Posterior vena cava (tissue), 2 donors: ENCODE measurements around the gene LCLAT1. TPM values are rescaled to one million over a fixed set of nuclear protein-coding genes. Genes with fewer than 3 reads are reported as not detected.
"Not testable (repeated sequence)": the region's sequence is repeated elsewhere in the genome, so short reads cannot be mapped to it uniquely, and the experiment has no call there.

ENCODE experiments used
- DNase-seq: peaks from one replicate; pipeline ENCODE4 v3.0.0-alpha.2; 2020; ENCODE audit warnings: low spot score
- intact Hi-C, 2 donors: fragments of 100-400 bp; cut with DNase I; formaldehyde crosslinking; loops; one replicate each; pipeline versions ENCODE4 v1.14.1 to v1.14.2; 2022 to 2023
- total RNA-seq, 2 donors: library from RNA; stranded (reverse); fragmentation: NEBNext Ultra II Directional; extraction: Animal tissue kit (Norgen Biotek cat#: 25700); gene quantifications; one replicate each; pipeline ENCODE4 v1.2.1, GENCODE V29; 2021
- donor health status: DM: yes; HTN: yes; CAD: no.
- donor health status: DM: yes; HTN: yes; CAD: no.

The LCLAT1 gene
- total RNA-seq, 2 donors from 2014 or later, result 22.3 to 43.3 TPM

DNA sequence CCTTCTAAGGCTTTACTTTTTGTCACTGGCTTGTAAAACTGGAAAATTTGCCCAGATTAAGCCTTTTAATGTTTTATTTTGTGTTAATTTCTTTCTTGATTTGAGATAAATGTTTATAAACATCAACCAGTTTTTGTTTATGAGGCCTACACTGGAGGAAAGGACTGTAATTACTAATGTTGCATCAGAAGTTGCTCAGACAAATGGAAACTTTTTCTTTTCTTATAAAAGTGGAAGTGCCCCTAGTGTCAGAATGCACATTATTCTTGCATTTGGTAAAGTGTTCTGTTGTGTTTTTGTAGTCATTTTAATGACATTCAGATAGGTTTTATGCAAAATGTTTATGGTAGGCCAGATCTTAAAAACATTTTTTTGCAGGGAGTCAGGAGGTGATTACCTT is 25.3 kb downstream of the LCLAT1 start:
- no peak for DNase-seq
- intact Hi-C loops, result no loop called here

DNA sequence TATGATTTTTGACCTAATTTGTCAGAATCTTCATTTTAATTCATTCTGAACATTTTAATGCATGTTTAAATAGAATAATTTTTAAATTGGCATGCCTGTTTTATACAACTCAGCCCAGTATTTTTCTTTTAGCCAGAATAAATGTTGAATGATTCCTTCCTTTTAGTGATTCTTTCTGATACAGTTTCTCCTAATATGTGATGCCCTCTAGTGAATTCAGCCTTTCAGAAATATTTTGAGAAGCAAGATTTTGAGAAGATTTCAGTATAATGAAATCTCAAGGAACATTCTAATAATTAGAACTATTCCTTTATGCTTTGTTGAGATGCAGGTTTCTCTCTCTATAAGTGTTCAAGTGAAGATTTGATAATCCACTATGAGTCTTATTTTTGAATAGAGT is 28.5 kb downstream of the LCLAT1 start:
- intact Hi-C loops, result no loop called here

DNA sequence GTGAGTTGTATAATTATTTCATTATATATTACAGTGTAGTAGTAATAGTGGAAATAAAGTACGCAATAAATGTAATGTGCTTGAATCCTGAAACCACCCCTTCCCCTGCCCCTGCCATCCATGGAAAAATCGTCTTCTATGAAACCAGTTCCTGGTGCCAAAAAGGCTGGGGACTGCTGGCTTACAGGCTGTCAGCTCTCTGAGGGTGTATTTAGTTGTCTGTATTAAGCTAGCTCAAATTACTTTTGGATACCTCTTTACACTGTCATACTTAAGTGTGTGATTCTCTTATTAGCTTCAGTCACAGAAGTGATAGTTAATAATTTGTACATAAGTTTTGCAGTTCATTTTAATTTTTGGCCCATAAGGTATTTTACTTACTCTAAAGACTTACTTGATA is 29.6 kb downstream of the LCLAT1 start:
- intact Hi-C loops, result no loop called here
- no peak for DNase-seq

More for the DNA sequence above, 28.5 kb downstream of the LCLAT1 start:
- no peak for DNase-seq

DNA sequence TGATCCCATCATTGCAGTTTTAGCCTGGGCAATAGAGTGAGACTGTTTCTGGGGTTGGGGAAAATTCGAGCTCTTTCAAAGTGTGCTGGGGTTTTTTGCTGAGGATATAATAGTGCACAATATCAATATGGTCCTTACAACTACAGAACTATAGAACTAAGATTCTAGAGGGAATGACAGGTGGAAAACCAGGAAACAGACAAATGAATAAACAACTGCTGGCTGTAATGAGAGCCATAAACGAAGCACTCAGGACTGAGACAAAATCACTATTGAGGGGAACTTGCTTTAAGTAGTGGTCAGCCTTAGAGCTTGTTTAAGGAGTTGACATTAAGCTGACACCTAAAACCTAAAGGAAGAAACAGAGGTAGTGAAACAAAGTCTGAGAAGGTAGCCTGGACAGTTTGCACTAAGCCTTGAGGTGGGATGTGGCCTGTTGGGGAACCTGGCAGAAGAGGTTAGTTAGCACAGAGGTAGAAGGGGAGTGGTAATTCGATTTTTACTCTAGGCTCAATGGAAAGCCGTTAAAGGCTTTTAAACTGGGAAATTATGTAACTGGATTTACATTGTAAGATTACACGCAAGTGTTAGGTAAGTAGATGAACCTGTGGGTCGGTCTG is 33.8 kb downstream of the LCLAT1 start:
- DNase-seq, result no peak
- intact Hi-C loops, result no loop called here

DNA sequence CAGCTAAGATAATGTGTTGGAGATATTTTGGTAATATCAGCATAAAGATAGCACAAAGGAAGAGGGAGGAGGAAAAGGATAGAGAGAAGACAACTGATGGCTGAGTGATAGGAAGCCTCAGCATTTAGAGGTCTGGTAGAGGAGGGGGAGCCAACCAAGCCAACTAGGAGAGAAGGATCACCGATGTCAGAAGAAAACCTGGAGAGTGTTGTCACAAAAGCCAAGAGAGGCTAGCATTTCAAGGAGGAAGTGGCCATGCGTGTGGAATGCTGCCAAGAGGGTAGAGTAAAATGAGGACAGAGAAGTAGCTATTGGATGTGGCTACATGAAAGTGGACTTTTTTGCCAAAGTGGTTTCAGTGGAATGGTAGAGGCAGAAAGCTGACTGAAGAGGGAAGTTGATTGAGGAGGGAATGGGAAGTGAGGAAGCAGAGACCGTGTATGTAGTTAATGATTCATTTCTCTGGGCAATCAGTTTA is 34.3 kb downstream of the LCLAT1 start:
- intact Hi-C loops, result no loop called here
- DNase-seq, result no peak

DNA sequence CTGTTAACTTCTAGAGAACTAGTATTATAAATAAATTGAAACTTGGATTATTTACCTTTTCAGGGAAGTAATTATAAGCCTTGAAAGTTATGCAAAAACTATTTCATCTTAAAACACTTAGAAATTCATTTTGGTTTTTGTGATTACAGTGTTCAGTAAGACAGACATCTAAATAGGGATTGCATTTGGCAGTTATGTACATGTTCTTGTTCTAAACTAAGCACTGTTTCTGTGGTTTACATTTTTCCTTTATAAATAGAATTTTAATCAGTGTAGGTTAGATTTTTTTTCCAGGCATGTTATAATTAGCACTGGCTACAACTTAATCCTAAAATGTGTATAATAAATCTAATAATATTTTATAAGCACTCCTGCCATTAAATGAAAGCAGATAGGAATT is 35.0 kb downstream of the LCLAT1 start:
- intact Hi-C loops, result no loop called here
- DNase-seq, result no peak

DNA sequence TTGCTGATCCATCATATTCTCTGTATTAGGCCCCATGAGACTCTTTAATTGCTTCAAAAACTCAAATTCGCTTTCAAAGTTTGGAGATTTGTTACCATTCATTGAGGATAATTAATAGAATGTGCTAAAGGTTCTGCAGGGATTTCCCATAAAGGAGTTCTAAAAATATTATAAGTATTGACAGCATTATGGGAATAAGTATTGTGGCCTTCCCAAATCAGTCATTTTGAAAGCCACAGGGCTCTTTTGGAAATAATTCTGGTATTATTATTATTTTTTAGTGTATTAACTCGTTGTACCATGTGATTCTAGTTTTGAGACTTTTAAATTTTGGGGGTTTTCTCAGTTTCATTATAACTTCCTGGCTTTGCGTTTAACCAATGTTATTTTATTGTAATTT is 37.1 kb downstream of the LCLAT1 start:
- DNase-seq, result no peak
- intact Hi-C loops, result no loop called here

DNA sequence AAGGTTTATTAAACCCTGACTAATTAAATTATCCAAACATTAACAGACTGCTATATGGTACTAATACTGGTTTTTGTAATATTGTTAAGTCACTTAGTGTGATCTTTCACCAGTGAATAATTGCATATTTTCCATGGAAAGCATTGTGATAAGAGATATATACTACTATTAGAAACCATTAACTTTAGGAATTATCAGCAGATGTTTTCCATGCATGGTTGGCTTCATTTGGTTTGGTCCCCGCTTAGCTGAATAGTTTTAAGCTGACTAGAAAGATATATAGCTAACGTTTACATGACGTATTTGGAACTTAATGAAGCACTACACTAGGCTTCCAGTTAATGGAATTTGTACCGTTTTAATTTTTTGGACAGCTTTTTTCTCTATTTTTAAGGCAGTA is 37.9 kb downstream of the LCLAT1 start:
- intact Hi-C loops, result no loop called here
- DNase-seq, result no peak

DNA sequence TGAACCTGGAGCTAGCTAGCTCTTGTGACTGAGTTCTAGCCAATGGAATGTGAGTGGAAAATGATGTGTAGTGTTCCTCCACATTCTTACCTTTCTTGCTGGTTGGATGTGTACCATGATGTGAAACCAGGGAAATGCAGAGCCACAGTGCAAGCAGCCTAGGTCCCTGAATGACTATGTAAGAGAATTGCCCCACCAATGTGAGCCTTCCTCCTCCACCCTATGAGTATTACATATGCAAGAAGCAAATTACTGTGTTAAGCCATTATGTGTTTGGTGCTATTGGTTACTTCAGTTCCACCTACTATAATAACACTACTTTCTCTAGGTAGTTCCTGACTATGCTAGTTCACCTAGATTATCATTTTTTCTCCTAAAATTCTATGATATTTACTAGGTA is 39.6 kb downstream of the LCLAT1 start:
- DNase-seq, result no peak
- intact Hi-C loops, result no loop called here

DNA sequence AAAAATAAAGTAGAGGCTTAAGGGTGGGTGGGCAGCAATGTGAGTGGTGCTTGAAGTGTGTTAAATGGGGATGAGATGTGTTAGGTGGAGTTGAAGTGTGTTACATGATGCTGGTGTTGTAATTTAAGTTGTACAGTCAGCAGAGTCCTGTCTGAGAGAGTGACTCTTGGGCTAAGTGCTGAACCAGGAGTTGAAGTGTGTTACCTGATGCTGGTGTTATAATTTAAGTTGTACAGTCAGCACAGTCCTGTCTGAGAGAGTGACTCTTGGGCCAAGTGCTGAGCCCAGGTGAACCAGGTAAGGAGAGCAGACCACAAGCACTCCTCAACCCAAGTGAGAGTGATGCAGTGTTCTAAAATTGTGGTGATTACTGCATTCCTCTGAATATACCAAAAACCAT is 40.6 kb downstream of the LCLAT1 start:
- no peak for DNase-seq
- intact Hi-C loops, result no loop called here

DNA sequence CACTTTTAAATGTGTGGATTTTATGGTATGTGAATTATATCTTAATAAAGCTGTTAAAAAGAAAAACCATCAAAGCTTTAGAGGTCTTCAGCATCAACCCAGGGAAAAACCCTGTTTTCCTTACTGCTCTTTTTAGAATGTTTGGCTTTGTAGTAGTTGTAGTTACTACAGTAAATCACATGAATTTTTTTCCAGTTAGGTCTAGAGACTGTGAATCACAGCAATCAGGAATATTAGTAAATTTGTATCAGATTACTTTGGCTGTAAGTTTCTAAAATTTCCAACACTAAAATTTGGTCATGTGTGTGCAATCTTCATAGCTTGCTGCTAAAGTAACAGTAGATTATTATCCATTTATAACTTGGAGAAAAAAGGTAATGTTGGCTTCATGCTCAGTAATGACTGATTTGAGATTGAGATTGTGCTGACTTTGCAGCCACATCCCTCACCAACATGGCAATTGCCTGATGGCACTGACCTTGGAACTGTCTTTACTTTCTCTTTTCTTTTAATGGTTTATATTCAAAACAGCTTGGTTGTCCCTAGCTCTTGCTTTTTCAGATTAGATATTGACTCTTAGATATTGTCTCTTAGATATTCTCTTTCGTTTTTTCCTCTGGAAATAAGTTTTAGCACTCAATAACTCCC is 41.1 kb downstream of the LCLAT1 start:
- DNase-seq, result no peak
- intact Hi-C loops, result no loop called here

DNA sequence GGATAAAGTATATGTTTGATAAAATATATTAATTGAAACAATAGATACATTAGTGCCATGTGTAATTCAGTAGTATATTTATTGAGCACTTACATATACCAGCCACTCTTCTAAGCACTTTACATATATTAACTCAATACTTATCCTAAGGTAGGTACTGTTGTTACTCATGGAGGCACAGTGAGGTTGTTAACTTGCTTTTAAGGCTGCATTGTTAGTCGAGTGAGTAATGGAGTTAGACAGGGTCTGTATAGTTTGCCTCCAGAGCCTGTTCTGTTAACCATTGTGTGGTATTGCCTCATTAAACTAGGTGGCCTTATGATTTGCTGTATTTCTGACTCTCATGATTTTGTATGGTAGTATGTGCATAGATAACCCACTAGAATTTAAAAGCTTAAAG is 44.2 kb downstream of the LCLAT1 start:
- intact Hi-C loops, result loop anchor here in 1 of 2 donors (10.0 kb wide), 1 partner anchor 204 kb away; no protein-coding TSS in a partner anchor
- no peak for DNase-seq

DNA sequence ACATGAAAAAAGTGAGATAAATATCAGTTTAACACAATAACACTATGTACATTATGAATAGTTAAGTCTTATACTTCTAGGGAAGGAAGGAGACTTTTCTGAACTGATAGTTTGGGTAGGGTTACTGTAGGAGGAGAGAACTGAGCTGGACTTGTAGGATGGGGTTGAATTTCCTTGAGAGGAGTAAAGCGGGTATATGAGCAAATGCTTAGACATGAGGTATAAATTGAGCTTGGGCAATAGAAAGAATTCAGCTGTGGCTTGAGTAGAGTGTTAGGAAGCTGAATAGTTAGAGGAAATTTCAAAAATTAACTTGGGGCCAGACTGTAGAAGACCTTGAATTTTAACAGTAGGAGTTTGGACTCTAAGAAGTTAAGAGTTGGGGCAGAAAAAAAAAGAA is 45.1 kb downstream of the LCLAT1 start:
- no peak for DNase-seq

DNA sequence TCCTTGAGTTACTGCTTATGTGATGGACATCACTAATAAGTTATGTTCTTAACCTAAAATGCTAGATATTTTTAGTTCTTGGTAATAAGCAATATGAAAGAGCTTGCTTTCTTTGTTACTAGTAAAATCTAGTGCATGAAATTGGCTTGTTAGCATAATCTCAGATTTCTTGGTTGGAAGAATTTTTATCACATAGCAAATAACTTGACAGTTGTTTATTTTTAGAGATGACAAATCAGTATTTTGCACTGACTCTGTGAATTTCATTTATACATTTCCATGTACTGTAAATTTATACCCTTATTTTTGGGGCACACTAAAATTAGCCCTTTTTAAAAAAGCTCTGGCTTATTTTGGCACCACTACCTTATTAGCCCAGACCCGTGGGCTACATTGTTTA is 45.6 kb downstream of the LCLAT1 start:
- intact Hi-C loops, result loop anchor here in 1 of 2 donors (10.0 kb wide), 1 partner anchor 202 kb away; no protein-coding TSS in a partner anchor

More for the DNA sequence above, 45.1 kb downstream of the LCLAT1 start:
- intact Hi-C loops, result loop anchor here in 1 of 2 donors (10.0 kb wide), 1 partner anchor 203 kb away; no protein-coding TSS in a partner anchor

DNA sequence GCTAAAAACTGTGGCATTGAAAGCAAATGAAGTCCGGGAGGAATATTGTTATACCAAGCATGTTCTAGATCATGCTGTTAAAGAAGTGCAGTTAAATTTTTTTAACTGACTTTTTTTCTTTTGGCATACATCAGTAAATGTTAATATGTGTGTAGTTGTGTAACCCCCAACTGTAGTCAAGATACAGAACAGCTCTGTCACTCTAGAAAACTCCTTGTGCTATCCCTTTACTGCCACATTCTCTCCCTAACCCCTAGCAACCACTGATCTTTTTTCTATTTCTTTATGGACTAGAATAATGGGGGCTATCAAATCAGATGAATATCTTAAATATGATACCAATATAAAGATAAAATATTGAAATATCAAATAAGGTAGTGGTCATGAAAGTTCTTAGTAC is 46.4 kb downstream of the LCLAT1 start:
- no peak for DNase-seq
- intact Hi-C loops, result loop anchor here in 1 of 2 donors (10.0 kb wide), 1 partner anchor 201 kb away; no protein-coding TSS in a partner anchor

More for the DNA sequence above, 45.6 kb downstream of the LCLAT1 start:
- no peak for DNase-seq

DNA sequence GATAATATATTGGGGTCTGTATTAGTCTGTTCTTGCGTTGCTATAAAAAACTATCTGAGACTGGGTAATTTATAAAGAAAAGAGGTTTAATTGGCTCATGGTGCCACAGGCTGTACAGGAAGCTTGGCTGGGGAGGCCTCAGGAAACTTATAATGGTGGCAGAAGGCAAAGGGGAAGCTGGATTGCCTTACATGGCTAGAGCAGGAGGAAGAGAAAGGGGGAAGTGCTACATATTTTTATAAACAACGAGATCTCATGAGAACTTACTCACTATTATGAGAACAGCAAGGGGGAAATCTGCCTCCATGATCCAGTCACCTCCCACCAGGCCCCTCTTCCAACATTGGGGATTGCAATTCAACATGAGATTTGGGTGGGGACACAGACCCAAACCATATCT is 48.9 kb downstream of the LCLAT1 start:
- DNase-seq, result not testable (repeated sequence)
- intact Hi-C loops, result loop anchor here in 1 of 2 donors (10.0 kb wide), 1 partner anchor 199 kb away; no protein-coding TSS in a partner anchor

DNA sequence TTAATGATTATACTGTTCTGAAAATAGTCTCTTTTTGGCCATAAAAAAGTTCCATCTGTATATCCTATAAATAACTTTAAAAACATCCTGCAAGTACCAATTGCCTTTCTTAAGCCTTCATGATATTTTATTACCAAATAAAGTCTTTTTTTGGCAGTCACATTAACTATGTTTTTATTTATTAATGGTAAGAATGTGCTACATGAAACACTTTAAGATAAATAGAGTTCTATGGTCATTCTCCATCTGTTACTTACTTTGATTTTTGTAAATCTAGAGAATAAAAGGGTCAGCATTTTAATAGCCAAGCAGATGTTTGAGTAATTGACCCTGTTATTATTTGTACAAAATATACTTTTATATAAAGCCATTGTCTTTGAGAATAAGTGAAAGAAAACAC is 52.6 kb downstream of the LCLAT1 start:
- no peak for DNase-seq
- intact Hi-C loops, result loop anchor here in 1 of 2 donors (10.0 kb wide), 1 partner anchor 195 kb away; no protein-coding TSS in a partner anchor

DNA sequence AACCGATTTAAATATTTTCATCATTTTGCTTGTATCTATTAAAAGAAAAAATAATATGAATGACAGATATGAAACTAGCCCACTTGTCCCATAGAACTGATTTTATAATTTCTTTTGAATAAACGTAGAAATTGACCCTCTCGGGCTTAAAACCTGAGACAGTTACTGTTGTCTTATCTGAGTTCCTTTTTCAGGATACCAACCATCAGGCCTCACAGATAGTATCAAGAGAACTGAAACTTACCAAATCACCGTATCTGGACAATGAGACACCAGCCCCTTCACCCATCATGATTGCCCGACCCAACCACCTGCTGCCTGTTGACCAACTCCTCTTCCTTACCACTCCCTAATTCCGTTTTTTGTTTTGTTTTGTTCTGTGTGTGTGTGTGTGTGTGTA is 53.7 kb downstream of the LCLAT1 start:
- DNase-seq, result no peak
- intact Hi-C loops, result no loop called here

DNA sequence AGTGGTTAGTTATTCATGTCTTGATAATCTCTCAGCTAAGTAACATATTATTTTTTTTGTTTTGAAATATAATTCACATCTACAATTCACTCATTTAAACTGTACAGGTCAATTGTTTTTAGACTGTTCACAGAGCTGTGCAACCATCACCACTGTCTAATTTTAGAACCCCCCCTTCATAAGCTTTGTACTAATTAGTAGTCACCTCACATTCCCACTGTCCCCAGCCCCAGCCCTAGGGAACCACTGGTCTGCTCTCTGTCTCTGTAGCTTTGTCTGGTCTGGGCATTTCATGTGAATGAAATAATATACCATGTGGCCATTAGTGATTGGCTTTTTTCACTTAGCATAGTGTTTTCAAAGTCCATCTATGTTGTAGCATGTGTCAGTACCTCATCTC is 55.3 kb downstream of the LCLAT1 start:
- DNase-seq, result no peak
- intact Hi-C loops, result no loop called here

DNA sequence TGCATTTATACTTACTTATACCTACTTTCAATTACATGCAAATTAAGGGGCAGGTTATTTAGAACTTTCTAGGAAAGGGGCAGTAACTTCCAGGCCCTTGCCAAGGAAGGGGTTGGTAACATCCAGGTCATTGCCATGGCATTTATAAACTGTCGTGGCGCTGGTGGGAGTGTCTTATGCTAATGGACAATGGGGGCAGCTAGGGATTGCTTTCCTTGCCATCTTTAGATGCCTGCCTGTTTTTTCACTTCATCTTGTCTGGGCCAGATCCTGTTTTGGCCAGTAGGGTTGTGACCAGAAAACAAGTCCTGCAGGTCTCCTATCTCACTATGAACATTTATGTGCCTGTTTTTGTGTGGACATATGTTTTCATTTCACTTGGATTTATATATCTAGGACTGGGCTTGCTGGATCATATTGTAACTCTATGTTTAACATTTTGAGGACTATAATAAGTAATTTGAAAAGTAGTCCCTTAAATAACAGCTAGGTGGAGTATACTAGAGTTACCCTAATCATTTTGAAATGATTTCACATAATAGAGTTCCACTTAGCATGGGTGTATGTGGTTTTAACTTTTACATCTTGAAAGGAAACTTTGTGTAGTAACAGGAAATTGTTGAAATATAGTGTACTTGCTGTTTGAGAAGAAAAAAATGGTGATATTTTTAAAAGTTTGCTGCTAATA is 56.1 kb downstream of the LCLAT1 start:
- intact Hi-C loops, result no loop called here
- no peak for DNase-seq
